HepG2 (cell line): ENCODE data around the gene PPP2R5D. TPM values are rescaled to one million over a fixed set of nuclear protein-coding genes. Genes with fewer than 3 reads are reported as not detected.

ENCODE experiments used
- ATAC-seq: fragments of 200-7000 bp; cut with Tn5 transposase; 3 replicates; pipeline ENCODE4 v1.9.1; 2020; ENCODE audit warnings: mild to moderate bottlenecking, moderate library complexity
- BruUV-seq: library from RNA; stranded (reverse); fragments of 400-500 nt; replicated peaks from 2 replicates; lab custom pipeline; 2021; lab: Mats Ljungman, UMichigan
- CTCF ChIA-PET: fragments of 300-600 bp; formaldehyde crosslinking; extraction: SDS; loops from one replicate; lab custom pipeline; 2021; ENCODE audit warnings: low total read pairs, inconsistent platforms, low intra/inter-chr PET ratio; lab: Yijun Ruan, JAX
- POLR2A ChIA-PET: fragments of 350-600 bp; sonication (Branson Sonifier 250); formaldehyde crosslinking; loops from one replicate; lab custom pipeline; 2020; ENCODE audit warnings: antibody characterized with exemption, inconsistent platforms; lab: Yijun Ruan, JAX
- DNase-seq: peaks from one replicate; pipeline ENCODE4 v3.0.0-alpha.2; 2015; ENCODE audit warnings: low spot score
- FAIRE-seq: peaks from 3 replicates; lab custom pipeline; 2011; peaks lifted over from hg19 to GRCh38; lab: Jason Lieb, UNC
- H2AFZ ChIP-seq: one replicate; pipeline ENCODE4 v1.6.1; 2011; ENCODE audit warnings: low read length, inconsistent platforms
- H3K27ac ChIP-seq: fragments of 300-600 bp; 3 replicates; pipeline ENCODE4 v1.8.0; 2011; ENCODE audit warnings: mixed run types, mild to moderate bottlenecking, mixed read lengths, low read length, inconsistent platforms; ENCODE audit not compliant: insufficient read depth; ENCODE audit errors: extremely low read length
- H3K27me3 ChIP-seq, 2 experiments: fragments of 200-600 bp in 1 of 2; 2 replicates in 1 of 2; 3 replicates in 1 of 2; pipeline versions ENCODE4 v1.6.0 to v1.8.0; 2011; ENCODE audit warnings: low read length in 2 of 2, mild to moderate bottlenecking in 2 of 2, moderate library complexity in 2 of 2, inconsistent platforms in 1 of 2; ENCODE audit not compliant: insufficient read depth in 2 of 2, control insufficient read depth in 1 of 2
- H3K36me3 ChIP-seq, 2 experiments: fragments of 200-600 bp in 1 of 2; replicated peaks in 1 of 2; 2 replicates in 1 of 2; 3 replicates in 1 of 2; pipeline versions ENCODE4 v1.5.1 to v1.8.0; 2011; ENCODE audit warnings: low read length in 2 of 2, inconsistent platforms in 1 of 2; ENCODE audit not compliant: insufficient read depth in 2 of 2, control insufficient read depth in 1 of 2
- H3K4me1 ChIP-seq: 2 replicates; pipeline ENCODE4 v1.5.1; 2012; ENCODE audit warnings: low read length, inconsistent platforms; ENCODE audit not compliant: insufficient read depth
- H3K4me2 ChIP-seq: 2 replicates; pipeline ENCODE4 v1.6.0; 2011; ENCODE audit warnings: low read depth, low read length, inconsistent platforms
- H3K4me3 ChIP-seq, 3 experiments: fragments of 200-600 bp in 1 of 3; sonication (generic), shearing (Covaris generic) in 1 of 3; replicated peaks in 1 of 3; 2 replicates each; pipeline ENCODE4 v1.5.1; 2011 to 2016; ENCODE audit warnings: low read length in 3 of 3, inconsistent platforms in 2 of 3, low read depth in 2 of 3, mild to moderate bottlenecking in 2 of 3, control low read depth in 1 of 3, mixed read lengths in 1 of 3; ENCODE audit not compliant: insufficient read depth in 1 of 3
- H3K79me2 ChIP-seq: one replicate; pipeline ENCODE4 v1.6.1; 2011; ENCODE audit warnings: low read length, inconsistent platforms; ENCODE audit not compliant: insufficient read depth
- H3K9ac ChIP-seq: 2 replicates; pipeline ENCODE4 v1.6.0; 2011; ENCODE audit warnings: mild to moderate bottlenecking, low read depth, low read length, inconsistent platforms; ENCODE audit not compliant: insufficient read depth
- H3K9me3 ChIP-seq: 2 replicates; pipeline ENCODE4 v1.5.1; 2012; ENCODE audit warnings: mild to moderate bottlenecking, low read length
- H4K20me1 ChIP-seq: 2 replicates; pipeline ENCODE4 v1.6.0; 2011; ENCODE audit warnings: inconsistent platforms, mild to moderate bottlenecking, low read length, moderate library complexity; ENCODE audit not compliant: insufficient read depth
- AGO2 ChIP-seq: fragments of 200-400 bp; formaldehyde crosslinking; optimal IDR thresholded peaks from 2 replicates; pipeline ENCODE3; 2017; ENCODE audit warnings: mild to moderate bottlenecking, low read depth, low read length, moderate library complexity
- GATA4 ChIP-seq: sonication (generic); IDR thresholded peaks from 2 replicates; pipeline ENCODE4 v1.6.1; 2016; ENCODE audit warnings: antibody characterized with exemption, low read depth, borderline replicate concordance
- POLR2A ChIP-seq, 2 experiments: IDR thresholded peaks; 2 replicates each; pipeline ENCODE4 v1.6.1; 2011; ENCODE audit warnings: low read depth in 2 of 2, low read length in 2 of 2, mild to moderate bottlenecking in 1 of 2, moderate library complexity in 1 of 2; ENCODE audit not compliant: insufficient read depth in 1 of 2
- POLR2AphosphoS2 ChIP-seq: IDR thresholded peaks from 2 replicates; pipeline ENCODE4 v1.6.1; 2011; ENCODE audit warnings: low read depth, low read length, improper control_type of control experiment
- POLR2AphosphoS5 ChIP-seq: IDR thresholded peaks from 2 replicates; pipeline ENCODE4 v1.6.1; 2012; ENCODE audit warnings: low read depth, low read length
- RBFOX2 ChIP-seq: fragments of 200-400 bp; formaldehyde crosslinking; IDR thresholded peaks from 2 replicates; pipeline ENCODE4 v1.6.1; 2017; ENCODE audit warnings: low read depth, mild to moderate bottlenecking, low read length
- RORA ChIP-seq: sonication (generic); formaldehyde crosslinking; IDR thresholded peaks from 2 replicates; pipeline ENCODE4 v1.5.0; 2020; ENCODE audit warnings: mild to moderate bottlenecking, missing genetic modification reagents, moderate library complexity
- ZFY ChIP-seq: sonication (generic); formaldehyde crosslinking; IDR thresholded peaks from 2 replicates; pipeline ENCODE4 v1.4.0; 2020; ENCODE audit warnings: missing genetic modification reagents
- ZNF772 ChIP-seq: sonication (generic); formaldehyde crosslinking; IDR thresholded peaks from 2 replicates; pipeline ENCODE4 v1.5.0; 2020; ENCODE audit warnings: mild to moderate bottlenecking, missing genetic modification reagents
- WGBS: methylation state at CpG from one replicate; pipeline ENCODE4 v1.1.6; 2017; ENCODE audit warnings: low lambda C conversion rate; 5-methylcytosine and 5-hydroxymethylcytosine counted together
- in situ Hi-C: cut with HindIII; loops from 2 replicates; pipeline ENCODE4 v1.10.0; 2017; ENCODE audit warnings: low pct_unique_long_range_greater_than_20kb; ENCODE audit not compliant: extremely low pct_ligation_motif_present
- intact Hi-C: fragments of 100-400 bp; cut with micrococcal nuclease; formaldehyde crosslinking; loops from one replicate; pipeline ENCODE4 v1.10.0; 2022; ENCODE audit not compliant: unreplicated experiment
- polyA plus RNA-seq, 8 experiments: library from polyadenylated mRNA; depleted of rRNA in 3 of 8; stranded (reverse) in 7 of 8; unstranded in 1 of 8; fragments of >200 nt; fragmentation: Illumina TruSeq in 4 of 8; extraction: Trizol in 4 of 8; gene quantifications; 2 replicates each; pipeline versions ENCODE4 v1.2.1 to v1.2.3, GENCODE V29; 2011 to 2016; ENCODE audit warnings: low read depth in 4 of 8, missing spikeins in 1 of 8, mixed read lengths in 1 of 8; ENCODE audit not compliant: insufficient read depth in 1 of 8
- total RNA-seq, 5 experiments: library from RNA; depleted of rRNA; stranded (reverse); fragments of >200 nt; fragmentation: Illumina TruSeq; extraction: Trizol; gene quantifications; 2 replicates each; pipeline ENCODE4 v1.2.3, GENCODE V29; 2016; ENCODE audit warnings: low read depth in 1 of 5

Gene PPP2R5D
- total and polyA plus RNA-seq, 2 of the 13 experiments (the other 11 are each of a cell fraction or from before 2014, with no cell fraction given), result 53.7 to 60.4 TPM

GRCh38 chr6:43029120-43029519 is 44.8 kb downstream of the PPP2R5D start:
- H3K4me2 ChIP-seq, result no peak overlapping the region
- TF ChIP-seq ZNF772 (CRISPR knock-in tag), result no peak
- 0 out of 2 replicates have a peak, but pooled peaks have one; percentile 37 for TF ChIP-seq RBFOX2
- no peak for TF ChIP-seq RORA (CRISPR knock-in tag)
- peak; percentile 24 for TF ChIP-seq AGO2
- TF ChIP-seq POLR2A (IDR thresholded peaks at IDR 0.05; ENCODE audit: insufficient read depth in 1 of 2, low read depth in 2 of 2, low read length in 2 of 2), result peak in 1 of 2 experiments; percentile 27; a peak in 1 of 4 replicates
- in situ Hi-C loops, result no loop called here

GRCh38 chr6:43032326-43032725 is 48.0 kb downstream of the PPP2R5D start:
- no TSS peak for BruUV-seq
- no peak for ATAC-seq
- no peak for DNase-seq
- no peak overlapping the region for H3K9ac ChIP-seq
- POLR2A ChIA-PET, result interaction anchor here (1.0 to 5.2 kb wide), 5 partner anchors 11 to 28 kb away, joined by 3 to 41 read pairs (median 12); partner anchors contain the start of genes CUL7, KLC4, KLHDC3 and MEA1
- WGBS, result 99% methylated on average over 4 of the region's 4 CpGs
- intact Hi-C loops, result no loop called here
- CTCF ChIA-PET, result no interaction called here
- H3K27ac ChIP-seq, result no peak overlapping the region
- H3K27me3 ChIP-seq, result no peaks in the 10 kb centered on the region
- H4K20me1 ChIP-seq, result peaks cover 3% of the 10 kb centered on the region; the same call in 1 of the 2 replicates
- peaks cover 12% of the 10 kb centered on the region for H3K4me1 ChIP-seq
- H3K9me3 ChIP-seq, result no peaks in the 10 kb centered on the region
- H3K79me2 ChIP-seq, result no peaks in the 10 kb centered on the region
- TF ChIP-seq ZFY (CRISPR knock-in tag) (peak; percentile 21; the same call in 1 of the 2 replicates), GATA4 (no peak), POLR2AphosphoS5 (0 out of 2 replicates have a peak, but pooled peaks have one; percentile 21), POLR2AphosphoS2 (0 out of 2 replicates have a peak, but pooled peaks have one; percentile 2)
- TF ChIP-seq, all 625 proteins: peak for 3
- no peak overlapping the region for H3K4me3 ChIP-seq
- peaks cover 27 to 54% of the 10 kb centered on the region in 2 experiments for H3K36me3 ChIP-seq
- in situ Hi-C loops, result no loop called here
- no peak overlapping the region for H2AFZ ChIP-seq
- H3K4me2 ChIP-seq, result no peak overlapping the region
- no peak for FAIRE-seq

More at GRCh38 chr6:43029120-43029519, 44.8 kb downstream of the PPP2R5D start:
- H3K9me3 ChIP-seq, result no peaks in the 10 kb centered on the region
- no peak overlapping the region for H2AFZ ChIP-seq
- no peak overlapping the region for H3K27ac ChIP-seq
- intact Hi-C loops, result no loop called here
- no peak for FAIRE-seq
- peaks cover 36 to 68% of the 10 kb centered on the region in 2 experiments for H3K36me3 ChIP-seq
- no peak for ATAC-seq
- WGBS, result 94% methylated on average over 9 of the region's 9 CpGs
- no peak overlapping the region for H3K4me3 ChIP-seq
- H3K27me3 ChIP-seq, result no peaks in the 10 kb centered on the region
- no peak overlapping the region for H3K9ac ChIP-seq
- CTCF ChIA-PET, result no interaction called here
- H3K79me2 ChIP-seq, result peaks cover 8% of the 10 kb centered on the region
- BruUV-seq, result TSS peak; percentile 32
- no peaks in the 10 kb centered on the region for H4K20me1 ChIP-seq
- DNase-seq, result no peak
- H3K4me1 ChIP-seq, result no peaks in the 10 kb centered on the region
- POLR2A ChIA-PET, result no interaction called here
